Right ventricle myocardium inferior (tissue), 1 donor: Measurements from ENCODE around the gene RTN4RL2. TPM values are rescaled to one million over a fixed set of nuclear protein-coding genes. Genes with fewer than 3 reads are reported as not detected.
"Not testable (repeated sequence)": the region's sequence is repeated elsewhere in the genome, so short reads cannot be mapped to it uniquely, and the experiment has no call there.

Source experiments
- ATAC-seq: fragments of 200-7000 bp; cut with Tn5 transposase; one replicate; pipeline ENCODE4 v1.9.1; 2020; ENCODE audit warnings: mild to moderate bottlenecking, moderate library complexity
- DNase-seq: peaks from one replicate; pipeline ENCODE4 v3.0.0; 2021; ENCODE audit errors: missing footprints
- intact Hi-C: fragments of 100-400 bp; cut with DNase I; formaldehyde crosslinking; loops from one replicate; pipeline ENCODE4 v1.11.0; 2022
- total RNA-seq: library from RNA; stranded (reverse); fragmentation: NEBNext Ultra II Directional; extraction: Animal tissue kit (Norgen Biotek cat#: 25700); gene quantifications from one replicate; pipeline ENCODE4 v1.2.1, GENCODE V29; 2021
- donor health status: DM: no; HTN: yes; CAD: no; lungs with severe emphysema.

RTN4RL2 gene
- total RNA-seq, 1 donor from 2014 or later = 1.6 TPM

- intact Hi-C loops = no loop called here
- no peak for DNase-seq
- no peak for ATAC-seq
These were observed 30.4 kb upstream of the RTN4RL2 start for GRCh38 chr11:57429946-57430345.

DNA sequence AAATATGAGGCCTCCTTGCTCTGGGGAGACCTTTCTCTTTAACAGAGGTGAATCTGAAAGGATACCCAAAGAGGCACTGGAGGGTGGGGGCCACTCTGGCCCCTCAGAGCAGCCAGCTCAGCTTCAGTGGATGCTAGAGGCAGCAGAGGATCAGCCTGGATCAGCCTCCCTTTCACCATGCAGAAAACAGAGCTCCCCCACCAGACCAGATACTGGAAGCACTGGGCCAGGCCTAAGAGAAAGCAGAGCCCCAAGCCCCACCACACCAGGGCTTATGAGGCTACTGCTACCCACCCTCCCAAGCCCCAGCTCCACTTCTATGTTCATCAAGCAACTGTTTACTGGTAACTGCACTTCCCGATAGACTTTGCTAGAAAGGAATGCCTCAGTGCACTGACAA, 29.4 kb upstream of the RTN4RL2 start:
- intact Hi-C loops = no loop called here
- ATAC-seq (no peak), DNase-seq (no peak)

DNA sequence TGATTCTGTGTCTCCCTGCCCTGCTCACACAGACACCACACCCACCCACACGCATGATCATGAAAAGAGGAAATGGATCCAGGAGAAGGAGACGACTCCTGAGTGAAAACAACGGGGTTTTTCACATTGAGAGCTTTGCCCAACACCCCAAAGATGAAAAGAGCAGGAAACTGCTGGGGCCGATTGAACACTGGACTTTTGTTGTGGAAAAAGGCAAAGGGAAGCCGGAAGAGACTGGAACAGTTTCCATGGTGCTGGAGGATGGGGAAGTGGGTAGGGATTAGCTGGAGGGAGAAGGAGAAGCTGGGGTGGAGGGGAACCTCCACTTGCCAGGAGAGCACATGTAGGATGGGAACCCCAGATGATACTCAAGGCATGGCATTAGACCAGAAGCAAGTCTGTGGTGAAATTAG, 28.2 kb upstream of the RTN4RL2 start:
- intact Hi-C loops = no loop called here
- ATAC-seq (no peak), DNase-seq (no peak)

- intact Hi-C loops = no loop called here
- DNase-seq (no peak), ATAC-seq (no peak)
These were observed 27.6 kb upstream of the RTN4RL2 start for GRCh38 chr11:57432714-57433163.

DNA sequence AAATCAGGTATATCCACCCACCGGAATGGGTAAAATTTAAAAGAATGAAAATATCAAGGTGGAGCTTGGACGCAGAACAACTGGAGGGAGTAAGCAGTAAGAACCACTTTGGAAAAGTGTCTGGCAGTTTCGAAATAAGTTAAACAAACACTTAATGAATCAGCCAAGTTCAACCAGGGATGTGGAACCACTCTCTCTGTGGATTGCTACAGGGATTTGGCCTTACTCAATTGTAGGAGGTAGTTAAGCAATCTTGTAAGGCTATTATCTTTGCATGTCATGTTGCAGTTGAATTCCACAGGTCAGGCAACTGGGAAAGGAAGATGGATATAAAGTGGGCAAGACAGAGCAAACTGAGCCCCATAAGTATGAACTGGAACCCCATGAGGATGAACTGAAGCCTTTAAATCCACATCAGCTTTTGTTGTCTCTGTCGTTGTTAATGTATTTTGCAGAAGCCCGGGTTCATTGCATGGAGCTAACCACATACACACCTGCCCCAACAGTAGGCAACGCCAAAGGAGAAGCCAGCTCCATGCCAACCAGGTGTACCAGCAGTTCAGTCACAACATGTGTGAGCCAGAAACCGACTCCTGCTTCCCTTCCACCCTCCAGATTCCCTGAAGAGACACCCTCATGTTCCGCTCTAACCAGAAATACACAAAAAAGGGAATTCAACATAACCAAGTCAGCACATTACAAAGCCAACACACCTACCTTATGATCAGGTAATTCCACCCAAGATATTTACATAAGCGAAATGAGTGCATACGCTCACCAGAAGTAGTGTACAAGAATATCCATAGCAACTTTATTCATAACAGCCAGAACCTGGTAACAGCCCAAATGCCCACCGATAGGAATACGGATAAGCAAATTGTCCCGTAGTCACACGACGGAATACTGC, 25.4 kb upstream of the RTN4RL2 start:
- intact Hi-C loops = no loop called here
- peak; percentile 84 for ATAC-seq
- no peak for DNase-seq

DNA sequence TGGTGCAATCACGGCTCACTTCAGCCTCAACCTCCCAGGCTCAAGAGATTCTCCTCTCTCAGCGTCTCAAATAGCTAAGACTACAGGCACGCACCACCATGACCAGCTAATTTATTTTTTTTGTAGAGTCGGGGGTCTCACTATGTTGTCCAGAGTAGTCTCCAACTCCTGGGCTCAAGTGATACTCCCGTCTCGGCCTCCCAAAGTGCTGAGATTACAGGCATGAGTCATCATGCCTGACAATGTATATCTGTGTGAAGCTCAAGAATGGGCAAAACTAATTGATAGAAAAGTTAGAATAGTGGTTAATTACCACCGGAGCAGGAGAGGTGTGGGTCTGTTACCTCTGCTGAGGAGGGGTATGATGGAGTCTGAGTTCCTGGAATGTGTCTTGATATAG, 24.3 kb upstream of the RTN4RL2 start:
- DNase-seq = no peak
- intact Hi-C loops = no loop called here
- no peak for ATAC-seq

DNA sequence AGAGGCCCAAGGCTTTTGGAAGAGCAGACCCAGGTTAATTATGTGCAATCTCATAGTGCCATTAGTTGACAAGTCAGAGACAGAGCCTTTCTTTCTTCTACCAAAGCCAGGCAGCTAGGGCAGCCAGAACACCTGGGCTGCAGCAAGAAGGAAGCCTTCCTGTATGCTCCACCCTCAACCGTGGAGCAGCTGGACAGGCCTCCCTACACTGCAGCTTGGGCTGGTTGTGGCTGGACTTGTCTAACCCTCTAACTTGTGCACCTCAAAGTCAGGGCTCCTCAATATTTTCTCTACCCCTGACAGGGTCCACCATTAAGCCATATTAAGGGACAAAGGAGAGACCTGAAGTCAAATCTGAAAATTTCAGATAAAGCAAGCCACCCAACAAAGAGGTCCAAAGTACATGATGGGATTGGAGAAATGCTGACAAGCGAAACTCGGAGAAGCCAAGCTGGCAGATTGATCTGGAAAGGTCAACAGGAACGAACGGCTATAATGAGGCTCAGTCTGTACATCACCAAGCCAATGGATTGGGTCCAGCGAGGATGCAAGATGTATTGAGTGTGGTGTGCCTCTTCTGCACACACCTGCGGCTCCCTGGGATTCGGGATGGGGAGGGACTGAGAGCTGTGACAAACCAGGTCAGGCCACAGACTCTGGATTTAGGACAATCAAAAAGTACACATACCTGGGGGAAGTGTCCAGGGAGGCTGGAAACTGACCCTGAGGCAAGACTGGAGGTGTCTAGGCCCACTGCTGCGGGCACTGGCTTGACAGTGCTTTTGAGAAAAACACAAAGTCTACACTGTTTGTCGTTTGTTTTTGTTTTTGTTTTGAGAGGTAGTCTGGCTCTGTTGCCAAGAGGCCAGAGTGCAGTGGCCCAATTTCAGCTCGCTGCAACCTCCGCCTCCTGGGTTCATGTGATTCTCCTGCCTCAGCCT, 21.7 kb upstream of the RTN4RL2 start:
- intact Hi-C loops = no loop called here
- ATAC-seq (no peak), DNase-seq (no peak)

GRCh38 chr11:57439786-57440185, 20.5 kb upstream of the RTN4RL2 start:
- intact Hi-C loops = no loop called here
- ATAC-seq (no peak), DNase-seq (no peak)

DNA sequence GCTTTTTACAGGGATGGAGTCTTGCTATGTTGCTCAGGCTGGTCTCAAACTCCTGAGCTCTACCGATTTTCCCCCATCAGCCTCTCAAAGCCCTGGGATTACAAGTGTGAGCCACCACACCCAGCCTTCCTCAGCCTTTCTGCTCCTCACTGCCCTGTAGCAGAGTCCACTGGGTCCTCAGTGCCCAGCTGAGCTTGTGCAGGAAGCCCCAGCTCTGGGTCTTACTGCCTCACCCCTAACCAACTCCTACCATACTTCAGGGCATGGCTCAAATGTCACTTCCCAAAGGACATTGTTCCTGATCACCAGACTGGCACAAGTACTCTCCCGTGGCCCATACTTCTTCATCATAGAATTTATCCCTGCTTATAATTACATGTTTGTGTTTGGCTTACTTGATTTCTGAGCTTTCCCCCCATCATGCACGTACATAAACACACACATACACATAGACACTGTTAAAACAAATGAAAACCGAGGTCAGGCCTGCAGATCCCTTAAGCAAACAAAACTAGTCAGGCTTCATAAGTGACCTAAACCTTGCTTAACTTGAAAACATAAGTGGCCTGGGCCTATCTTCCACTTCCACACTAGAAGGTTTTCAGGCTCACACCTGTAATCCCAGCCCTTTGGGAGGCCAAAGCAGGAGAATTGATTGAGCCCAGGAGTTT, 19.4 kb upstream of the RTN4RL2 start:
- intact Hi-C loops = no loop called here
- DNase-seq = no peak
- no peak for ATAC-seq

GRCh38 chr11:57444362-57445121, 15.8 kb upstream of the RTN4RL2 start:
- DNase-seq (no peak), ATAC-seq (no peak)
- intact Hi-C loops = no loop called here

DNA sequence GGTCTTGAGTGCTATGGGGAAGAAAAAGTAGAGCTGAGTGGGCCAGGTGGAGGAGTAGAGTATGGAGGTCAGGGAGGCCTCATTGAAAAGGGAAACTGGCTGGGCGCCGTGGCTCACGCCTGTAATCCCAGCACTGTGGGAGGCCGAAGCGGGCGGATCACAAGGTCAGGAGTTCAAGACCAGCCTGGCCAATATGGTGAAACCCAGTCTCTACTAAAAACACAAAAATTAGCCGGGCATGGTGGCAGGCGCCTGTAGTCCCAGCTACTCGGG, 15.3 kb upstream of the RTN4RL2 start:
- ATAC-seq, DNase-seq, intact Hi-C loops: not testable (repeated sequence)

DNA sequence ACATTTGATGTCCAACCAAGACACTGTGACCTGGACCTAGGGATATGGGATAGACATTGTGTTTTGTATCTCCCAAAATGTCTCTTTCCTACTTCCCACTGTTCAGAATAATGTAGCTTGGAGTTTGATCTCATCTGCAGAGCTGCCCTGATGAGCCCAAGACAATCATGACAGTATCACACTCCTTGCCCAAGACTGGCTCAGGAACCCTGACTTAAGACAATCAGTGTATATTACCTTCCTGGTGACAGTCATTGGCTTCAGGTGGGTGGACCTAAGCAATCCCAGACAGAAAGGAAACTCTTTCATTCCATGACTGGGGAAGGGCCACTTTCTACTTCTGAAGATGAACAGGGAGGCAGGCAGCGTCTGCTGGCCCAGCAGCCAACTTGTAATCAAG, 14.3 kb upstream of the RTN4RL2 start:
- ATAC-seq = no peak
- intact Hi-C loops = no loop called here
- no peak for DNase-seq

DNA sequence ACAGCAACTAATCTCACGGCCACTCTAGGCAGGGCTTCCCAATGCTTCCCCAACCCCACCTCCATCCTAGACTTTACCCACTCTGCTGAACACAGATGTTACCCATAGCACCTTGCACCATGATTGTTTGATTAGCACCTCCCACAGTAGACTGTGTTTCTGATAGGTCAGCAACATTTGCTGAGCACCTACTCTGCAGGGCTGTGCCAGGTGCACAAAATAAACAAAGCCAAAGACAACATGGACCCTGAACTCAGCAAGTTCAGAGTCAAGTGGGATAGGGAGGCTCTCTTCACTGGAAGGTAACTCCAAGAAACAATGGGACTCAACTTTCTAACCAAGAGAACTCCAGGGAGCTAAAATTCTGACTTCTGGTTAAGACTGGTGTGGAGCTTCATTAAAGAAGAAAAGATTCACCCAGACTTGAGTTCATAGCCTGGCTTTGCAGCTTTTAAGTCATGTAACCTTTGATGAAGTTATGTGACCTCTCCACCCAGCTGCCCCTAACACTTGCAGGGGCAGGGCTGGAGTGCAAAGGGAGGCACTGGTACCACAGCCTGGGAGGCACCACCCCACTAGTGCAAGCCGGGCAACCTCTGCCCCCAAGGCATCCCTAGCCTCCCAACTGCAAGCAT, 6.7 kb upstream of the RTN4RL2 start:
- ATAC-seq (no peak), DNase-seq (no peak)
- intact Hi-C loops = loop anchor here (10.0 kb wide), 1 partner anchor 1061 kb away; no protein-coding TSS in a partner anchor

DNA sequence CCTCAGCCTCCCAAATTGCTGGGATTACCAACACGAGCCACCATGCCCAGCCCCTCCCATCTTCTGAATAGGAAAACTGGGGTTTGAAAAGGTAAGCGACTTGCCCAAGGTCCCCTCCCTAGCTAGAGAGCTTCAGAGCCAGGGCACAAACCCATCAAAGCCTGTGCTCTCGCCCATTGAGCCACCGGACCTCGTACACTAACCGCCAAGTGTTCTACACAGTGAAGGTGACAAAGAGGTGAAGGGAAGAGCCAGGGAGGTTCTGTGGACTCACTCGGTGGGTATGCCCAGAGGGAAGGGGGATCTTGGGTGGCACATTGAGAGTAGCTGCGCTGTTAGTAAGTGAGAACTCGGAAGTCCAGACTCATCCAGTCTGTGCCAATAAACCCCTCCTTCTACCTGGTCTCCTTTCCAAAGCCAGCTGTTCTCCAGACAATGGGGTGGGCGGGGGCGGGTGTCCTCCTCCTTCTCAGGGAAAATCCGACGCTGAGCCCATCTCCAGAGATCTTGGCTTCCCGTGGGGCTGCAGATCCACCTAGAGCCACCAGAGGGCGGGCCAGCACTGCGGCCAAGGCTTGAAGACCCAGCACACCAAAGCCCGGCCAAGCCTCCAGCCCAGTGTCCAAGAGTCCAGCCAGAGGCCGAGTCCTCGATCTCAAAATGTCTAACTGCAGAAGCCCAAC, 3.2 kb upstream of the RTN4RL2 start:
- DNase-seq = peak; percentile 95
- ATAC-seq = peak; percentile 89

DNA sequence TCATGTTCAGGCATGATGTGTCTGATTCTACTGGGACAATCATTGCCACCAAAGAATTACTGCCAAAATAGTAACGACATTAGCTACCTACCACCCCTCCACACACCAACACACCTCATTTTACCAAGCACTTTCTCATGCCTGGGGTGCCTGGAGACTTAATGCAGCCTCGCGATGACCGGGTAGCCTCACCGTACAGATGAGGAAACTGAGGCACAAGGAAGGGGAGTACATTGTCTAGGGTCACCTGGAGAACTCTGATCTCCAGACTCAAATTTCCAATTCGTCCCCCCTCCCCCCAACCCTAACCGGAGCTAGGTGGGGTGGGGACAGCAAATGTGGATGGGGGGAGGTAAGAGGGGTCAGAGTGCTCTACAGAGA, 2.7 kb upstream of the RTN4RL2 start:
- intact Hi-C loops = loop anchor here (1.0 to 10.0 kb wide), 5 partner anchors 22 to 1057 kb away; no protein-coding TSS in a partner anchor
- DNase-seq (no peak), ATAC-seq (no peak)

More for the DNA sequence above, 3.2 kb upstream of the RTN4RL2 start:
- intact Hi-C loops = loop anchor here (1.0 to 10.0 kb wide), 5 partner anchors 22 to 1058 kb away; no protein-coding TSS in a partner anchor

- DNase-seq = no peak
- intact Hi-C loops = loop anchor here (5.0 to 10.0 kb wide), 2 partner anchors 111 to 1057 kb away; no protein-coding TSS in a partner anchor
- ATAC-seq = no peak
These were observed 2.3 kb upstream of the RTN4RL2 start for GRCh38 chr11:57458060-57458409.

DNA sequence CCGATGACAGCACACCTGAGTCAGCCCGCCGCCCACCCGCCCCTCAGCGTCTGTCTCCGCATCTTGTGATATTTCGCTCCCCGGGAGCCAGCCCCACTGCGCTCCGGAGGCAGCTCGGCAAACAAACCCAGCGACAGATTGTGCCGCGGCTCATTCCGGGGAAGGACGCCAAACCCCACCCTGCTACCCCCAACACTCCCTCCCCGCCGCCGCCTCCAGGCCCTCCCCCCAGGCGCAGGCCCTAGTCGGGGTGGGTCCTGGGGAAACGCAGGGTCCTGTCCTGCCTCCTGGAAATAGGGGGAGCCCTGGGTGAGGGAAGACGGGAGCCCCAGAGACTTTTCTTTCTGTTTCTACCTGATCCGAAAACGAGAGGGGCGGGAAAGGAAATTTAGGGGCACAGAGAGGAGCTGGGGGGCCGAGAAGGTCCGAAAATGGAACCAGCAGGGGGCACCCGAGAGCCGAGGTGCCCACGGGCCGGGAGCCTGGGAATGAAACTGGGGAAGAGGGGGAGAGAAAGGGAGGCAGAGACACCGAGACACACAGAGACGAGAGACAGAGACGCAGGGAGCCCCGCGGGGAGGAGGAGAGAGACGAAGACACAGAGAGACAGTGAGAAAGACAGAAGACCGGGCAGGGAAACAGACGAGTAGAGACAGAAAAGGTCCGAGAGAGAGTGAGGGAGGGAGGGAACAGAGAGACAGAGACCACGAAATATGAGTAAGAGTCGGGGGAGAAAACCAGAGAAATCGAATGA, 1.7 kb upstream of the RTN4RL2 start:
- intact Hi-C loops = loop anchor here (5.0 to 10.0 kb wide), 2 partner anchors 111 to 1056 kb away; no protein-coding TSS in a partner anchor
- peak; percentile 78 for DNase-seq

More for the DNA sequence above, 1.7 kb upstream of the RTN4RL2 start:
- peak; percentile 63 for ATAC-seq
